Glutamatergic neuron (in vitro differentiated cells): ENCODE data around the gene FBXW8. TPM values are rescaled to one million over a fixed set of nuclear protein-coding genes. Genes with fewer than 3 reads are reported as not detected.

ENCODE experiments used
- DNase-seq: peaks from one replicate; pipeline ENCODE4 v3.0.0; 2022
- H3K27ac Mint-ChIP-seq: one replicate; pipeline ENCODE4 v1.8.0; 2020; ENCODE audit warnings: mild to moderate bottlenecking, mixed read lengths, inconsistent platforms; ENCODE audit not compliant: unreplicated experiment
- H3K27me3 Mint-ChIP-seq: one replicate; pipeline ENCODE4 v1.8.0; 2020; ENCODE audit warnings: mild to moderate bottlenecking, moderate library complexity, mixed read lengths, inconsistent platforms; ENCODE audit not compliant: unreplicated experiment
- H3K36me3 Mint-ChIP-seq: one replicate; pipeline ENCODE4 v1.8.0; 2020; ENCODE audit warnings: mild to moderate bottlenecking, mixed read lengths, inconsistent platforms; ENCODE audit not compliant: unreplicated experiment
- H3K4me1 Mint-ChIP-seq: one replicate; pipeline ENCODE4 v1.8.0; 2020; ENCODE audit warnings: mild to moderate bottlenecking, low read depth, mixed read lengths, inconsistent platforms; ENCODE audit not compliant: unreplicated experiment
- H3K4me3 Mint-ChIP-seq: one replicate; pipeline ENCODE4 v1.8.0; 2020; ENCODE audit warnings: mild to moderate bottlenecking, mixed read lengths, inconsistent platforms; ENCODE audit not compliant: unreplicated experiment
- H3K9me3 Mint-ChIP-seq: one replicate; pipeline ENCODE4 v1.8.0; 2020; ENCODE audit warnings: mild to moderate bottlenecking, moderate library complexity, mixed read lengths, inconsistent platforms; ENCODE audit not compliant: unreplicated experiment
- CTCF ChIP-seq: fragments of 200-600 bp; sonication (generic); IDR thresholded peaks from one replicate; pipeline ENCODE4 v1.5.0; 2021; ENCODE audit not compliant: partially characterized antibody, unreplicated experiment
- long read RNA-seq: library from polyadenylated mRNA; unstranded; transcript quantifications from one replicate; pipeline ENCODE4 v2.0.0, GENCODE V29; 2020; ENCODE audit not compliant: unreplicated experiment
- total RNA-seq: library from RNA; stranded (reverse); fragmentation: NEBNext Ultra II Directional; extraction: Animal tissue kit (Norgen Biotek cat#: 25700); gene quantifications from one replicate; pipeline ENCODE4 v1.2.1, GENCODE V29; 2021; ENCODE audit not compliant: unreplicated experiment

The FBXW8 gene
- total RNA-seq = 16.2 TPM
- long read RNA-seq, full-length matches to known transcripts = 1 of 2 reads
- long read RNA-seq, partial matches to known transcripts = 0 of 2 reads
- long read RNA-seq, other reads (novel, unspliced or antisense) = 1 of 2 reads

- Mint-ChIP-seq H3K4me3 (peak within 1 kb of the TSS; percentile 92), H3K9me3 (no peaks in the 10 kb centered on the region), H3K27me3 (no peaks in the 10 kb centered on the region), H3K27ac (no peak within 1 kb of the TSS), H3K4me1 (peaks cover 3% of the 10 kb centered on the region), H3K36me3 (no peaks in the 10 kb centered on the region)
- no peak for TF ChIP-seq CTCF
- DNase-seq = peak; percentile 84
Observed at GRCh38 chr12:116910645-116911451, at the start of gene FBXW8. Gene FBXW8, plus strand, starts transcription at chr12:116910950. Its CDS starts 88 bp downstream, at chr12:116911038.

GRCh38 chr12:116861320-116861719 is 49.4 kb upstream of the FBXW8 start:
- H3K27ac Mint-ChIP-seq = no peak overlapping the region
- H3K27me3 Mint-ChIP-seq = peaks cover 3% of the 10 kb centered on the region
- TF ChIP-seq CTCF = no peak
- no peaks in the 10 kb centered on the region for H3K9me3 Mint-ChIP-seq
- peak; percentile 66 for DNase-seq
- peaks cover 21% of the 10 kb centered on the region for H3K4me1 Mint-ChIP-seq
- peaks cover 6% of the 10 kb centered on the region for H3K36me3 Mint-ChIP-seq
- H3K4me3 Mint-ChIP-seq = no peak overlapping the region

GRCh38 chr12:116862167-116862566 is 48.6 kb upstream of the FBXW8 start:
- no peak overlapping the region for H3K27ac Mint-ChIP-seq
- no peak for TF ChIP-seq CTCF

GRCh38 chr12:116863275-116863767 is 47.4 kb upstream of the FBXW8 start:
- H3K36me3 Mint-ChIP-seq = peaks cover 6% of the 10 kb centered on the region
- peaks cover 15% of the 10 kb centered on the region for H3K4me1 Mint-ChIP-seq
- no peak for DNase-seq
- no peak overlapping the region for H3K27ac Mint-ChIP-seq
- peak; percentile 74 for TF ChIP-seq CTCF
- no peaks in the 10 kb centered on the region for H3K27me3 Mint-ChIP-seq
- H3K4me3 Mint-ChIP-seq = no peak overlapping the region
- H3K9me3 Mint-ChIP-seq = no peaks in the 10 kb centered on the region

More at GRCh38 chr12:116862167-116862566, 48.6 kb upstream of the FBXW8 start:
- no peaks in the 10 kb centered on the region for H3K9me3 Mint-ChIP-seq
- H3K4me1 Mint-ChIP-seq = peaks cover 21% of the 10 kb centered on the region
- peaks cover 6% of the 10 kb centered on the region for H3K36me3 Mint-ChIP-seq
- no peak overlapping the region for H3K4me3 Mint-ChIP-seq
- no peak for DNase-seq
- peaks cover 3% of the 10 kb centered on the region for H3K27me3 Mint-ChIP-seq
